H1 (cell line): ENCODE results near the gene OR56A4. TPM values are rescaled to one million over a fixed set of nuclear protein-coding genes. Genes with fewer than 3 reads are reported as not detected.

Experiments used
- CTCF ChIA-PET: fragments of 300-600 bp; sonication (Branson Sonifier 250); formaldehyde crosslinking; loops from one replicate; lab custom pipeline; 2021; ENCODE audit not compliant: partially characterized antibody; lab: Charles Lee
- POLR2A ChIA-PET: fragments of 300-600 bp; sonication (Branson Sonifier 250); formaldehyde crosslinking; loops from one replicate; lab custom pipeline; 2021; ENCODE audit warnings: inconsistent platforms; ENCODE audit not compliant: partially characterized antibody; lab: Charles Lee
- DNase-seq, 2 experiments: peaks; one replicate each; pipeline versions ENCODE4 v3.0.0 to v3.0.0-alpha.2; 2010 to 2022; ENCODE audit warnings: low spot score in 2 of 2, low read depth in 1 of 2, mixed read lengths in 1 of 2
- FAIRE-seq: peaks from 2 replicates; lab custom pipeline; 2011; peaks lifted over from hg19 to GRCh38; lab: Jason Lieb, UNC
- H2AFZ ChIP-seq: 2 replicates; pipeline ENCODE4 v1.8.1; 2012; ENCODE audit warnings: low read length, inconsistent platforms
- H2AK5ac ChIP-seq: 2 replicates; pipeline ENCODE4 v1.6.1; 2013; ENCODE audit warnings: low read depth, low read length
- H2BK120ac ChIP-seq: replicated peaks from 2 replicates; pipeline ENCODE3; 2013; ENCODE audit warnings: low read depth, low read length, inconsistent platforms
- H2BK12ac ChIP-seq: 2 replicates; pipeline ENCODE4 v1.6.1; 2013; ENCODE audit warnings: low read depth, low read length
- H2BK15ac ChIP-seq: 2 replicates; pipeline ENCODE4 v1.6.1; 2013; ENCODE audit warnings: low read length
- H2BK20ac ChIP-seq: 2 replicates; pipeline ENCODE4 v1.6.1; 2013; ENCODE audit warnings: low read length
- H2BK5ac ChIP-seq: 2 replicates; pipeline ENCODE4 v1.6.1; 2013; ENCODE audit warnings: low read depth, low read length
- H3K14ac ChIP-seq: 2 replicates; pipeline ENCODE4 v1.6.1; 2013; ENCODE audit warnings: inconsistent platforms; ENCODE audit not compliant: insufficient read length
- H3K18ac ChIP-seq: 2 replicates; pipeline ENCODE4 v1.6.1; 2013; ENCODE audit warnings: low read length; ENCODE audit errors: extremely low read depth
- H3K23ac ChIP-seq: 2 replicates; pipeline ENCODE4 v1.6.1; 2013; ENCODE audit warnings: inconsistent platforms; ENCODE audit not compliant: insufficient read length
- H3K23me2 ChIP-seq: 2 replicates; pipeline ENCODE4 v1.6.1; 2013; ENCODE audit warnings: low read depth, low read length
- H3K27ac ChIP-seq: 2 replicates; pipeline ENCODE4 v1.6.1; 2011; ENCODE audit warnings: low read depth, low read length, inconsistent platforms
- H3K27me3 ChIP-seq, 4 experiments: replicated peaks in 1 of 4; 1 replicate in 1 of 4; 2 replicates in 3 of 4; pipeline versions ENCODE4 v1.6.1 to v1.8.1; 2011 to 2013; ENCODE audit warnings: low read length in 3 of 4, mild to moderate bottlenecking in 3 of 4, inconsistent platforms in 2 of 4, mixed read lengths in 2 of 4, moderate library complexity in 1 of 4; ENCODE audit not compliant: control insufficient read depth in 3 of 4, insufficient read depth in 3 of 4; ENCODE audit errors: extremely low read depth in 1 of 4
- H3K36me3 ChIP-seq, 4 experiments: 2 replicates each; pipeline versions ENCODE4 v1.6.1 to v1.8.1; 2011 to 2013; ENCODE audit warnings: mild to moderate bottlenecking in 4 of 4, low read length in 3 of 4, moderate library complexity in 2 of 4, control low read depth in 1 of 4, inconsistent platforms in 1 of 4; ENCODE audit not compliant: insufficient read depth in 4 of 4, control insufficient read depth in 2 of 4
- H3K4ac ChIP-seq: replicated peaks from 2 replicates; pipeline ENCODE3; 2013; ENCODE audit warnings: low read length, low read depth, mixed read lengths, inconsistent platforms; ENCODE audit not compliant: insufficient read length
- H3K4me1 ChIP-seq, 4 experiments: replicated peaks in 1 of 4; 1 replicate in 1 of 4; 2 replicates in 3 of 4; pipeline versions ENCODE4 v1.6.1 to v1.8.1; 2011 to 2013; ENCODE audit warnings: low read length in 3 of 4, inconsistent platforms in 2 of 4, mixed read lengths in 1 of 4; ENCODE audit not compliant: insufficient read depth in 4 of 4, control insufficient read depth in 3 of 4
- H3K4me2 ChIP-seq, 2 experiments: 2 replicates each; pipeline versions ENCODE4 v1.6.1 to v1.8.1; 2011 to 2013; ENCODE audit warnings: low read depth in 2 of 2, low read length in 2 of 2, control low read depth in 1 of 2, inconsistent platforms in 1 of 2, mild to moderate bottlenecking in 1 of 2; ENCODE audit not compliant: insufficient read depth in 1 of 2
- H3K4me3 ChIP-seq, 4 experiments: fragments of 200-600, 300-600 bp in 1 of 4; sonication (generic), shearing (Covaris generic), sonication (Bioruptor Twin) in 1 of 4; 2 replicates each; pipeline versions ENCODE4 v1.5.1 to v1.8.1; 2011 to 2016; ENCODE audit warnings: low read length in 4 of 4, low read depth in 3 of 4, control low read depth in 2 of 4, inconsistent platforms in 2 of 4, mild to moderate bottlenecking in 2 of 4, mixed read lengths in 1 of 4, moderate library complexity in 1 of 4; ENCODE audit not compliant: insufficient read depth in 2 of 4; ENCODE audit errors: extremely low read depth in 1 of 4
- H3K56ac ChIP-seq: replicated peaks from 2 replicates; pipeline ENCODE3; 2013; ENCODE audit warnings: low read depth, mild to moderate bottlenecking, mixed read lengths, low read length, inconsistent platforms; ENCODE audit not compliant: insufficient read length
- H3K79me1 ChIP-seq: 2 replicates; pipeline ENCODE4 v1.6.1; 2013; ENCODE audit warnings: low read depth, low read length, control low read depth
- H3K79me2 ChIP-seq, 2 experiments: 2 replicates each; pipeline versions ENCODE4 v1.6.1 to v1.8.1; 2012 to 2013; ENCODE audit warnings: low read length in 2 of 2, mild to moderate bottlenecking in 2 of 2, inconsistent platforms in 1 of 2; ENCODE audit not compliant: insufficient read depth in 2 of 2, control insufficient read depth in 1 of 2
- H3K9ac ChIP-seq, 4 experiments: replicated peaks in 1 of 4; 1 replicate in 1 of 4; 2 replicates in 3 of 4; pipeline versions ENCODE4 v1.6.1 to v1.8.1; 2011 to 2013; ENCODE audit warnings: low read depth in 3 of 4, low read length in 3 of 4, control low read depth in 2 of 4, mild to moderate bottlenecking in 2 of 4, moderate library complexity in 2 of 4, inconsistent platforms in 1 of 4; ENCODE audit errors: extremely low read depth in 1 of 4
- H3K9me3 ChIP-seq, 2 experiments: 2 replicates each; pipeline versions ENCODE4 v1.6.1 to v1.8.1; 2012 to 2013; ENCODE audit warnings: mild to moderate bottlenecking in 2 of 2, moderate library complexity in 2 of 2, control low read depth in 1 of 2, inconsistent platforms in 1 of 2, low read depth in 1 of 2, low read length in 1 of 2, mixed read lengths in 1 of 2; ENCODE audit not compliant: insufficient read depth in 2 of 2
- H4K20me1 ChIP-seq, 2 experiments: replicated peaks in 1 of 2; 2 replicates each; pipeline versions ENCODE3 to v1.8.1; 2011 to 2013; ENCODE audit warnings: inconsistent platforms in 2 of 2, low read length in 2 of 2, mild to moderate bottlenecking in 1 of 2; ENCODE audit not compliant: insufficient read depth in 2 of 2, control insufficient read depth in 1 of 2
- H4K5ac ChIP-seq: 2 replicates; pipeline ENCODE4 v1.6.1; 2013; ENCODE audit warnings: low read length, low read depth, mixed read lengths, inconsistent platforms; ENCODE audit not compliant: insufficient read length
- H4K8ac ChIP-seq: 2 replicates; pipeline ENCODE4 v1.8.0; 2013; ENCODE audit warnings: mild to moderate bottlenecking, moderate library complexity, low read length, inconsistent platforms; ENCODE audit not compliant: insufficient read depth; ENCODE audit errors: extremely low read depth
- H4K91ac ChIP-seq: replicated peaks from 2 replicates; pipeline ENCODE3; 2013; ENCODE audit warnings: low read length, mixed read lengths, inconsistent platforms; ENCODE audit not compliant: insufficient read length
- CEBPB ChIP-seq: IDR thresholded peaks from 2 replicates; pipeline ENCODE4 v1.6.1; 2012; ENCODE audit warnings: low read depth, low read length
- CHD1 ChIP-seq: IDR thresholded peaks from 2 replicates; pipeline ENCODE4 v1.6.1; 2012; ENCODE audit warnings: low read depth, low read length, improper control_type of control experiment
- CHD2 ChIP-seq: IDR thresholded peaks from 2 replicates; pipeline ENCODE4 v1.6.1; 2012; ENCODE audit warnings: low read length, improper control_type of control experiment
- EP300 ChIP-seq, 2 experiments: IDR thresholded peaks; 1 replicate in 1 of 2; 2 replicates in 1 of 2; pipeline ENCODE4 v1.6.1; 2011 to 2012; ENCODE audit warnings: low read depth in 2 of 2, low read length in 2 of 2, mild to moderate bottlenecking in 2 of 2, borderline replicate concordance in 1 of 2, inconsistent platforms in 1 of 2, moderate library complexity in 1 of 2
- GABPA ChIP-seq: IDR thresholded peaks from 2 replicates; pipeline ENCODE4 v1.6.1; 2011; ENCODE audit warnings: mild to moderate bottlenecking, low read length, moderate library complexity, borderline replicate concordance; ENCODE audit not compliant: insufficient read depth
- HDAC2 ChIP-seq, 2 experiments: fragments of 300-600 bp in 1 of 2; sonication (generic) in 1 of 2; IDR thresholded peaks; 2 replicates each; pipeline ENCODE4 v1.6.1; 2011 to 2012; ENCODE audit warnings: low read depth in 2 of 2, low read length in 2 of 2, mild to moderate bottlenecking in 2 of 2, moderate library complexity in 2 of 2, borderline replicate concordance in 1 of 2, inconsistent platforms in 1 of 2
- MAFK ChIP-seq: IDR thresholded peaks from 2 replicates; pipeline ENCODE4 v1.6.1; 2012; ENCODE audit warnings: low read depth, mild to moderate bottlenecking, improper control_type of control experiment, low read length
- NANOG ChIP-seq: IDR thresholded peaks from 2 replicates; pipeline ENCODE4 v1.6.1; 2011; ENCODE audit warnings: low read length, low read depth, mild to moderate bottlenecking, inconsistent platforms; ENCODE audit not compliant: insufficient read depth, poor library complexity, severe bottlenecking
- RBBP5 ChIP-seq: IDR thresholded peaks from 2 replicates; pipeline ENCODE4 v1.7.1; 2012; ENCODE audit warnings: low read depth, mild to moderate bottlenecking, inconsistent platforms, low read length, moderate library complexity, borderline replicate concordance
- RFX5 ChIP-seq: IDR thresholded peaks from 2 replicates; pipeline ENCODE4 v1.6.1; 2011; ENCODE audit warnings: low read depth, low read length, improper control_type of control experiment, borderline replicate concordance
- SP2 ChIP-seq: IDR thresholded peaks from 2 replicates; pipeline ENCODE4 v1.6.1; 2012; ENCODE audit warnings: mild to moderate bottlenecking, low read length, inconsistent platforms
- TAF1 ChIP-seq: IDR thresholded peaks from 2 replicates; pipeline ENCODE4 v1.6.1; 2011; ENCODE audit warnings: mild to moderate bottlenecking, low read depth, low read length
- TBP ChIP-seq: IDR thresholded peaks from 2 replicates; pipeline ENCODE4 v1.6.1; 2011; ENCODE audit warnings: low read depth, low read length, improper control_type of control experiment
- TCF12 ChIP-seq: IDR thresholded peaks from 2 replicates; pipeline ENCODE4 v1.6.1; 2011; ENCODE audit warnings: low read depth, mild to moderate bottlenecking, low read length
- ZNF274 ChIP-seq: IDR thresholded peaks from 2 replicates; pipeline ENCODE4 v1.7.0; 2012; ENCODE audit warnings: low read length, borderline replicate concordance; ENCODE audit errors: extremely low read depth
- WGBS, 2 experiments: shearing (Covaris generic) in 1 of 2; methylation state at CpG; one replicate each; pipeline versions ENCODE4 v1.1.6 to v1.1.7; 2013 to 2015; ENCODE audit warnings: low lambda C conversion rate in 2 of 2, mixed read lengths in 2 of 2, inconsistent platforms in 1 of 2, low coverage in 1 of 2, missing lambda C conversion rate in 1 of 2; ENCODE audit not compliant: insufficient replicate concordance in 2 of 2, insufficient coverage in 1 of 2, insufficient read length in 1 of 2; ENCODE audit errors: extremely low coverage in 1 of 2, missing lambda C conversion rate in 1 of 2; 5-methylcytosine and 5-hydroxymethylcytosine counted together
- polyA plus RNA-seq, 7 experiments: library from polyadenylated mRNA; depleted of rRNA in 3 of 7; stranded (reverse) in 5 of 7; unstranded in 2 of 7; fragments of >200 nt in 5 of 7; fragments of 200-250 nt in 2 of 7; gene quantifications; 1 replicate in 5 of 7; 2 replicates in 1 of 7; 4 replicates in 1 of 7; pipeline versions ENCODE4 v1.2.1 to v1.2.3, GENCODE V29; 2011 to 2013; ENCODE audit warnings: missing spikeins in 2 of 7, mixed read lengths in 2 of 7
- total RNA-seq: library from RNA; stranded (reverse); fragmentation: NEBNext Ultra II Directional; extraction: Animal tissue kit (Norgen Biotek cat#: 25700); gene quantifications from 2 replicates; pipeline ENCODE4 v1.2.1, GENCODE V29; 2021

OR56A4 gene
- total and polyA plus RNA-seq, 2 of the 8 experiments (the other 6 are each of a cell fraction or from before 2014, with no cell fraction given) = 0.15 TPM; not detected in 1

GRCh38 chr11:5955586-5955985 is 51.2 kb downstream of the OR56A4 start:
- Histone ChIP-seq H3K4me2 (no peak overlapping the region), H2AK5ac (no peak overlapping the region), H4K5ac (no peak overlapping the region), H3K9me3 (peaks cover 3 to 5% of the 10 kb centered on the region in 2 experiments; a peak in 2 of 4 replicates), H3K56ac (no peak overlapping the region), H3K14ac (no peak overlapping the region), H2BK15ac (no peak overlapping the region), H3K27me3 (no peaks in the 10 kb centered on the region), H3K4me3 (no peak overlapping the region), H4K8ac (no peak overlapping the region), H3K23ac (no peak overlapping the region), H2AFZ (no peak overlapping the region), H3K4ac (no peak overlapping the region), H3K79me1 (no peaks in the 10 kb centered on the region), H3K4me1 (no peaks in the 10 kb centered on the region), H3K23me2 (no peaks in the 10 kb centered on the region), H3K27ac (no peak overlapping the region), H2BK20ac (no peak overlapping the region), H3K18ac (no peak overlapping the region), H3K9ac (no peak overlapping the region), H2BK12ac (no peak overlapping the region), H2BK120ac (no peak overlapping the region), H3K79me2 (no peaks in the 10 kb centered on the region), H3K36me3 (no peaks in the 10 kb centered on the region), H4K91ac (no peak overlapping the region), H4K20me1 (no peaks in the 10 kb centered on the region), H2BK5ac (no peak overlapping the region)
- POLR2A ChIA-PET = no interaction called here
- no peak for DNase-seq
- no peak for FAIRE-seq
- WGBS, 2 experiments = 94% methylated on average over 3 of the region's 3 CpGs; no CpG with 5 or more reads in 1 of the 2 experiments
- CTCF ChIA-PET = interaction anchor here (2.1 kb wide), 1 partner anchor 407 kb away, joined by 7 read pairs; no protein-coding TSS in a partner anchor
- TF ChIP-seq HDAC2 (IDR thresholded peaks at IDR 0.05; ENCODE audit: borderline replicate concordance in 1 of 2, low read depth in 2 of 2, low read length in 2 of 2) (no peak), ZNF274 (no peak), EP300 (IDR thresholded peaks at IDR 0.05; ENCODE audit: borderline replicate concordance in 1 of 2, low read depth in 2 of 2, low read length in 2 of 2) (no peak), CHD2 (no peak), TCF12 (no peak), TBP (no peak), RFX5 (no peak), NANOG (no peak), SP2 (no peak), TAF1 (no peak), CHD1 (no peak), GABPA (no peak), MAFK (no peak), RBBP5 (no peak), CEBPB (no peak)
